H1 (cell line): ENCODE data around the gene HOTAIR. TPM values are rescaled to one million over a fixed set of nuclear protein-coding genes. Genes with fewer than 3 reads are reported as not detected.
A peak's percentile ranks its signal among the peaks of the same experiment; 100 is the strongest.

ENCODE experiments used
- CTCF ChIA-PET: fragments of 300-600 bp; sonication (Branson Sonifier 250); formaldehyde crosslinking; loops from one replicate; lab custom pipeline; 2021; ENCODE audit not compliant: partially characterized antibody; lab: Charles Lee
- POLR2A ChIA-PET: fragments of 300-600 bp; sonication (Branson Sonifier 250); formaldehyde crosslinking; loops from one replicate; lab custom pipeline; 2021; ENCODE audit warnings: inconsistent platforms; ENCODE audit not compliant: partially characterized antibody; lab: Charles Lee
- DNase-seq, 2 experiments: peaks; one replicate each; pipeline versions ENCODE4 v3.0.0 to v3.0.0-alpha.2; 2010 to 2022; ENCODE audit warnings: low spot score in 2 of 2, low read depth in 1 of 2, mixed read lengths in 1 of 2
- FAIRE-seq: peaks from 2 replicates; lab custom pipeline; 2011; peaks lifted over from hg19 to GRCh38; lab: Jason Lieb, UNC
- H2AFZ ChIP-seq: 2 replicates; pipeline ENCODE4 v1.8.1; 2012; ENCODE audit warnings: low read length, inconsistent platforms
- H2AK5ac ChIP-seq: 2 replicates; pipeline ENCODE4 v1.6.1; 2013; ENCODE audit warnings: low read depth, low read length
- H2BK120ac ChIP-seq: replicated peaks from 2 replicates; pipeline ENCODE3; 2013; ENCODE audit warnings: low read depth, low read length, inconsistent platforms
- H2BK12ac ChIP-seq: 2 replicates; pipeline ENCODE4 v1.6.1; 2013; ENCODE audit warnings: low read depth, low read length
- H2BK15ac ChIP-seq: 2 replicates; pipeline ENCODE4 v1.6.1; 2013; ENCODE audit warnings: low read length
- H2BK20ac ChIP-seq: 2 replicates; pipeline ENCODE4 v1.6.1; 2013; ENCODE audit warnings: low read length
- H2BK5ac ChIP-seq: 2 replicates; pipeline ENCODE4 v1.6.1; 2013; ENCODE audit warnings: low read depth, low read length
- H3K14ac ChIP-seq: 2 replicates; pipeline ENCODE4 v1.6.1; 2013; ENCODE audit warnings: inconsistent platforms; ENCODE audit not compliant: insufficient read length
- H3K18ac ChIP-seq: 2 replicates; pipeline ENCODE4 v1.6.1; 2013; ENCODE audit warnings: low read length; ENCODE audit errors: extremely low read depth
- H3K23ac ChIP-seq: 2 replicates; pipeline ENCODE4 v1.6.1; 2013; ENCODE audit warnings: inconsistent platforms; ENCODE audit not compliant: insufficient read length
- H3K23me2 ChIP-seq: 2 replicates; pipeline ENCODE4 v1.6.1; 2013; ENCODE audit warnings: low read depth, low read length
- H3K27ac ChIP-seq: 2 replicates; pipeline ENCODE4 v1.6.1; 2011; ENCODE audit warnings: low read depth, low read length, inconsistent platforms
- H3K27me3 ChIP-seq, 4 experiments: replicated peaks in 1 of 4; 1 replicate in 1 of 4; 2 replicates in 3 of 4; pipeline versions ENCODE4 v1.6.1 to v1.8.1; 2011 to 2013; ENCODE audit warnings: low read length in 3 of 4, mild to moderate bottlenecking in 3 of 4, inconsistent platforms in 2 of 4, mixed read lengths in 2 of 4, moderate library complexity in 1 of 4; ENCODE audit not compliant: control insufficient read depth in 3 of 4, insufficient read depth in 3 of 4; ENCODE audit errors: extremely low read depth in 1 of 4
- H3K36me3 ChIP-seq, 4 experiments: 2 replicates each; pipeline versions ENCODE4 v1.6.1 to v1.8.1; 2011 to 2013; ENCODE audit warnings: mild to moderate bottlenecking in 4 of 4, low read length in 3 of 4, moderate library complexity in 2 of 4, control low read depth in 1 of 4, inconsistent platforms in 1 of 4; ENCODE audit not compliant: insufficient read depth in 4 of 4, control insufficient read depth in 2 of 4
- H3K4ac ChIP-seq: replicated peaks from 2 replicates; pipeline ENCODE3; 2013; ENCODE audit warnings: low read length, low read depth, mixed read lengths, inconsistent platforms; ENCODE audit not compliant: insufficient read length
- H3K4me1 ChIP-seq, 4 experiments: replicated peaks in 1 of 4; 1 replicate in 1 of 4; 2 replicates in 3 of 4; pipeline versions ENCODE4 v1.6.1 to v1.8.1; 2011 to 2013; ENCODE audit warnings: low read length in 3 of 4, inconsistent platforms in 2 of 4, mixed read lengths in 1 of 4; ENCODE audit not compliant: insufficient read depth in 4 of 4, control insufficient read depth in 3 of 4
- H3K4me2 ChIP-seq, 2 experiments: 2 replicates each; pipeline versions ENCODE4 v1.6.1 to v1.8.1; 2011 to 2013; ENCODE audit warnings: low read depth in 2 of 2, low read length in 2 of 2, control low read depth in 1 of 2, inconsistent platforms in 1 of 2, mild to moderate bottlenecking in 1 of 2; ENCODE audit not compliant: insufficient read depth in 1 of 2
- H3K4me3 ChIP-seq, 4 experiments: fragments of 200-600, 300-600 bp in 1 of 4; sonication (generic), shearing (Covaris generic), sonication (Bioruptor Twin) in 1 of 4; 2 replicates each; pipeline versions ENCODE4 v1.5.1 to v1.8.1; 2011 to 2016; ENCODE audit warnings: low read length in 4 of 4, low read depth in 3 of 4, control low read depth in 2 of 4, inconsistent platforms in 2 of 4, mild to moderate bottlenecking in 2 of 4, mixed read lengths in 1 of 4, moderate library complexity in 1 of 4; ENCODE audit not compliant: insufficient read depth in 2 of 4; ENCODE audit errors: extremely low read depth in 1 of 4
- H3K56ac ChIP-seq: replicated peaks from 2 replicates; pipeline ENCODE3; 2013; ENCODE audit warnings: low read depth, mild to moderate bottlenecking, mixed read lengths, low read length, inconsistent platforms; ENCODE audit not compliant: insufficient read length
- H3K79me1 ChIP-seq: 2 replicates; pipeline ENCODE4 v1.6.1; 2013; ENCODE audit warnings: low read depth, low read length, control low read depth
- H3K79me2 ChIP-seq, 2 experiments: 2 replicates each; pipeline versions ENCODE4 v1.6.1 to v1.8.1; 2012 to 2013; ENCODE audit warnings: low read length in 2 of 2, mild to moderate bottlenecking in 2 of 2, inconsistent platforms in 1 of 2; ENCODE audit not compliant: insufficient read depth in 2 of 2, control insufficient read depth in 1 of 2
- H3K9ac ChIP-seq, 4 experiments: replicated peaks in 1 of 4; 1 replicate in 1 of 4; 2 replicates in 3 of 4; pipeline versions ENCODE4 v1.6.1 to v1.8.1; 2011 to 2013; ENCODE audit warnings: low read depth in 3 of 4, low read length in 3 of 4, control low read depth in 2 of 4, mild to moderate bottlenecking in 2 of 4, moderate library complexity in 2 of 4, inconsistent platforms in 1 of 4; ENCODE audit errors: extremely low read depth in 1 of 4
- H3K9me3 ChIP-seq, 2 experiments: 2 replicates each; pipeline versions ENCODE4 v1.6.1 to v1.8.1; 2012 to 2013; ENCODE audit warnings: mild to moderate bottlenecking in 2 of 2, moderate library complexity in 2 of 2, control low read depth in 1 of 2, inconsistent platforms in 1 of 2, low read depth in 1 of 2, low read length in 1 of 2, mixed read lengths in 1 of 2; ENCODE audit not compliant: insufficient read depth in 2 of 2
- H4K20me1 ChIP-seq, 2 experiments: replicated peaks in 1 of 2; 2 replicates each; pipeline versions ENCODE3 to v1.8.1; 2011 to 2013; ENCODE audit warnings: inconsistent platforms in 2 of 2, low read length in 2 of 2, mild to moderate bottlenecking in 1 of 2; ENCODE audit not compliant: insufficient read depth in 2 of 2, control insufficient read depth in 1 of 2
- H4K5ac ChIP-seq: 2 replicates; pipeline ENCODE4 v1.6.1; 2013; ENCODE audit warnings: low read length, low read depth, mixed read lengths, inconsistent platforms; ENCODE audit not compliant: insufficient read length
- H4K8ac ChIP-seq: 2 replicates; pipeline ENCODE4 v1.8.0; 2013; ENCODE audit warnings: mild to moderate bottlenecking, moderate library complexity, low read length, inconsistent platforms; ENCODE audit not compliant: insufficient read depth; ENCODE audit errors: extremely low read depth
- H4K91ac ChIP-seq: replicated peaks from 2 replicates; pipeline ENCODE3; 2013; ENCODE audit warnings: low read length, mixed read lengths, inconsistent platforms; ENCODE audit not compliant: insufficient read length
- EZH2 ChIP-seq: fragments of 200-600 bp; sonication (generic); IDR thresholded peaks from 2 replicates; pipeline ENCODE4 v1.7.1; 2012; ENCODE audit warnings: low read depth, mild to moderate bottlenecking, moderate library complexity, low read length, inconsistent platforms; ENCODE audit not compliant: severe bottlenecking
- RNF2 ChIP-seq: fragments of 200-900, 300-1000 bp; sonication (generic); IDR thresholded peaks from 2 replicates; pipeline ENCODE4 v1.7.1; 2016; ENCODE audit warnings: borderline replicate concordance, low read depth, mild to moderate bottlenecking, antibody characterized with exemption, low read length; ENCODE audit not compliant: poor library complexity, severe bottlenecking; ENCODE audit errors: missing control alignments
- SP1 ChIP-seq: IDR thresholded peaks from 2 replicates; pipeline ENCODE4 v1.6.1; 2011; ENCODE audit warnings: low read depth, low read length
- SUZ12 ChIP-seq: fragments of 200-600 bp; sonication (generic); IDR thresholded peaks from 2 replicates; pipeline ENCODE4 v1.6.1; 2012; ENCODE audit warnings: mild to moderate bottlenecking, inconsistent platforms, low read length, moderate library complexity, mixed read lengths
- ZNF274 ChIP-seq: IDR thresholded peaks from 2 replicates; pipeline ENCODE4 v1.7.0; 2012; ENCODE audit warnings: low read length, borderline replicate concordance; ENCODE audit errors: extremely low read depth
- WGBS, 2 experiments: shearing (Covaris generic) in 1 of 2; methylation state at CpG; one replicate each; pipeline versions ENCODE4 v1.1.6 to v1.1.7; 2013 to 2015; ENCODE audit warnings: low lambda C conversion rate in 2 of 2, mixed read lengths in 2 of 2, inconsistent platforms in 1 of 2, low coverage in 1 of 2, missing lambda C conversion rate in 1 of 2; ENCODE audit not compliant: insufficient replicate concordance in 2 of 2, insufficient coverage in 1 of 2, insufficient read length in 1 of 2; ENCODE audit errors: extremely low coverage in 1 of 2, missing lambda C conversion rate in 1 of 2; 5-methylcytosine and 5-hydroxymethylcytosine counted together
- polyA plus RNA-seq, 7 experiments: library from polyadenylated mRNA; depleted of rRNA in 3 of 7; stranded (reverse) in 5 of 7; unstranded in 2 of 7; fragments of >200 nt in 5 of 7; fragments of 200-250 nt in 2 of 7; gene quantifications; 1 replicate in 5 of 7; 2 replicates in 1 of 7; 4 replicates in 1 of 7; pipeline versions ENCODE4 v1.2.1 to v1.2.3, GENCODE V29; 2011 to 2013; ENCODE audit warnings: missing spikeins in 2 of 7, mixed read lengths in 2 of 7
- total RNA-seq: library from RNA; stranded (reverse); fragmentation: NEBNext Ultra II Directional; extraction: Animal tissue kit (Norgen Biotek cat#: 25700); gene quantifications from 2 replicates; pipeline ENCODE4 v1.2.1, GENCODE V29; 2021

HOTAIR gene
- total and polyA plus RNA-seq, 2 of the 8 experiments (the other 6 are each of a cell fraction or from before 2014, with no cell fraction given), result not detected

- Histone ChIP-seq H3K18ac (no peak overlapping the region), H3K9ac (no peak overlapping the region), H2BK12ac (no peak overlapping the region), H2BK15ac (no peak overlapping the region), H3K23me2 (peaks cover 1% of the 10 kb centered on the region; the same call in 1 of the 2 replicates), H4K5ac (no peak overlapping the region), H3K14ac (no peak overlapping the region), H4K8ac (no peak overlapping the region), H3K4me1 (peaks cover 0 to 10% (median 4%) of the 10 kb centered on the region in 4 experiments; a peak in 6 of 7 replicates), H2AFZ (no peak overlapping the region), H2BK5ac (no peak overlapping the region), H3K4me2 (peak overlapping the region in 1 of 2 experiments; percentile 29; a peak in 1 of 4 replicates), H2BK120ac (no peak overlapping the region), H2AK5ac (no peak overlapping the region), H3K23ac (no peak overlapping the region), H2BK20ac (no peak overlapping the region), H3K79me2 (no peaks in the 10 kb centered on the region), H3K27me3 (peaks cover 98 to 100% (median 100%) of the 10 kb centered on the region in 4 experiments), H3K27ac (no peak overlapping the region), H3K4me3 (peak overlapping the region in 1 of 4 experiments; percentile 50; a peak in 1 of 8 replicates), H3K56ac (no peak overlapping the region), H3K9me3 (0 out of 4 replicates have a peak, but pooled peaks cover 0 to 2% of the 10 kb centered on the region in 2 experiments), H3K36me3 (peaks cover 0 to 3% (median 0%) of the 10 kb centered on the region in 4 experiments; a peak in 1 of 8 replicates), H4K20me1 (peaks cover 22 to 27% of the 10 kb centered on the region in 2 experiments), H3K4ac (no peak overlapping the region), H3K79me1 (no peaks in the 10 kb centered on the region), H4K91ac (no peak overlapping the region)
- 7% methylated on average over 10 of the region's 25 CpGs; no CpG with 5 or more reads in 1 of the 2 experiments for WGBS, 2 experiments
- no peak for FAIRE-seq
- CTCF ChIA-PET, result interaction anchor here (0.7 to 1.9 kb wide), 4 partner anchors 11 to 30 kb away, joined by 3 to 5 read pairs (median 4); no protein-coding TSS in a partner anchor
- POLR2A ChIA-PET, result interaction anchor here (0.8 kb wide), 1 partner anchor 12 kb away, joined by 3 read pairs; no protein-coding TSS in a partner anchor
- DNase-seq, result no peak
- TF ChIP-seq EZH2, result peak; percentile 85
- no peak for TF ChIP-seq ZNF274
- TF ChIP-seq RNF2, result peak; percentile 6
- TF ChIP-seq SUZ12, result peak; percentile 84
- no peak for TF ChIP-seq SP1
Measured at GRCh38 chr12:53975064-53975471, 314 bp upstream of the HOTAIR start.
